ENCODE measurements around the gene ANKRD60.

ANKRD60 gene

GRCh38 chr20:58228484-58229197 lies at the start of gene ANKRD60:
ANKRD60 (minus strand) TSS chr20:58228653; CDS start chr20:58228653, 0 bp downstream.
- peak in 1 of 2 donors; percentile 73 for DNase-seq (ENCODE audit: low read depth in 2 of 2)
- TF ChIP-seq CTCF (IDR thresholded peaks at IDR 0.05; ENCODE audit: low read depth, low read length): no peak
- peak within 1 kb of the TSS; percentile 39 to 41 for H3K4me3 ChIP-seq (replicated peaks in 1 of 2; ENCODE audit: low read depth in 2 of 2, low read length in 2 of 2)

- H3K4me3 ChIP-seq (replicated peaks in 1 of 2; ENCODE audit: low read depth in 2 of 2, low read length in 2 of 2): no peak overlapping the region
- no peak for DNase-seq (ENCODE audit: low read depth in 2 of 2)
- TF ChIP-seq CTCF (IDR thresholded peaks at IDR 0.05; ENCODE audit: low read depth, low read length): no peak
Measured at GRCh38 chr20:58277578-58278472, 49.4 kb upstream of the ANKRD60 start.

GRCh38 chr20:58277107-58277506 lies 48.7 kb upstream of the ANKRD60 start:
- H3K4me3 ChIP-seq (replicated peaks in 1 of 2; ENCODE audit: low read depth in 2 of 2, low read length in 2 of 2): no peak overlapping the region
- no peak for DNase-seq (ENCODE audit: low read depth in 2 of 2)
- no peak for TF ChIP-seq CTCF (IDR thresholded peaks at IDR 0.05; ENCODE audit: low read depth, low read length)

- H3K4me3 ChIP-seq (replicated peaks in 1 of 2; ENCODE audit: low read depth in 2 of 2, low read length in 2 of 2): no peak overlapping the region
- no peak for TF ChIP-seq CTCF (IDR thresholded peaks at IDR 0.05; ENCODE audit: low read depth, low read length)
- DNase-seq (ENCODE audit: low read depth in 2 of 2): no peak
Measured at GRCh38 chr20:58274384-58274783, 45.9 kb upstream of the ANKRD60 start.

- no peak for TF ChIP-seq CTCF (IDR thresholded peaks at IDR 0.05; ENCODE audit: low read depth, low read length)
- no peak for DNase-seq (ENCODE audit: low read depth in 2 of 2)
- no peak overlapping the region for H3K4me3 ChIP-seq (replicated peaks in 1 of 2; ENCODE audit: low read depth in 2 of 2, low read length in 2 of 2)
Measured at GRCh38 chr20:58271606-58272351, 43.3 kb upstream of the ANKRD60 start.

- no peak for DNase-seq (ENCODE audit: low read depth in 2 of 2)
- H3K4me3 ChIP-seq (replicated peaks in 1 of 2; ENCODE audit: low read depth in 2 of 2, low read length in 2 of 2): no peak overlapping the region
- no peak for TF ChIP-seq CTCF (IDR thresholded peaks at IDR 0.05; ENCODE audit: low read depth, low read length)
Measured at GRCh38 chr20:58268936-58269619, 40.6 kb upstream of the ANKRD60 start.

Measured in cardiac fibroblast (primary cell).